ENCODE data around the gene FOXP1.

FOXP1 gene

GRCh38 chr3:71585887-71586809, 2.6 kb upstream of the FOXP1 start:
- DNase-seq = peak; percentile 55

GRCh38 chr3:71585131-71585530, 1.6 kb upstream of the FOXP1 start:
- no peak for DNase-seq

- peak; percentile 43 for DNase-seq
Measured at GRCh38 chr3:71584394-71585011, 975 bp upstream of the FOXP1 start.

- DNase-seq = peak; percentile 44
Measured at GRCh38 chr3:71582612-71583565, 639 bp downstream of the FOXP1 start.

- no peak for DNase-seq
Measured at GRCh38 chr3:71582036-71582611, 1.4 kb downstream of the FOXP1 start.

GRCh38 chr3:71581457-71582035, 2.0 kb downstream of the FOXP1 start:
- no peak for DNase-seq

- DNase-seq = no peak
Measured at GRCh38 chr3:71580636-71581456, 2.7 kb downstream of the FOXP1 start.

- no peak for DNase-seq
Measured at GRCh38 chr3:71579935-71580406, 3.6 kb downstream of the FOXP1 start.

- DNase-seq = no peak
Measured at GRCh38 chr3:71579326-71579934, 4.1 kb downstream of the FOXP1 start.

GRCh38 chr3:71578054-71578751, 5.3 kb downstream of the FOXP1 start:
- no peak for DNase-seq

- no peak for DNase-seq
Measured at GRCh38 chr3:71577011-71577410, 6.5 kb downstream of the FOXP1 start.

GRCh38 chr3:71575433-71575832, 8.1 kb downstream of the FOXP1 start:
- DNase-seq = no peak

GRCh38 chr3:71573181-71573580, 10.3 kb downstream of the FOXP1 start:
- DNase-seq = no peak

- no peak for DNase-seq
Measured at GRCh38 chr3:71570546-71570945, 13.0 kb downstream of the FOXP1 start.

- DNase-seq = no peak
Measured at GRCh38 chr3:71568207-71568606, 15.3 kb downstream of the FOXP1 start.

GRCh38 chr3:71566776-71567175, 16.8 kb downstream of the FOXP1 start:
- DNase-seq = no peak

- no peak for DNase-seq
Measured at GRCh38 chr3:71565976-71566375, 17.6 kb downstream of the FOXP1 start.

- no peak for DNase-seq
Measured at GRCh38 chr3:71565316-71565715, 18.2 kb downstream of the FOXP1 start.

GRCh38 chr3:71564361-71564760, 19.2 kb downstream of the FOXP1 start:
- DNase-seq = no peak

- DNase-seq = no peak
Measured at GRCh38 chr3:71563827-71564226, 19.7 kb downstream of the FOXP1 start.
